D721Med (cell line): ENCODE measurements around the gene LYL1.

Source experiments
- DNase-seq: peaks from one replicate; pipeline ENCODE4 v3.0.0; 2011; ENCODE audit warnings: low spot score; ENCODE audit not compliant: insufficient read length
- FAIRE-seq: peaks from 2 replicates; lab custom pipeline; 2011; peaks lifted over from hg19 to GRCh38; lab: Jason Lieb, UNC
- CTCF ChIP-seq: IDR thresholded peaks from 2 replicates; pipeline ENCODE4 v1.5.1; 2012; ENCODE audit warnings: mild to moderate bottlenecking, control low read depth; ENCODE audit not compliant: insufficient read depth; ENCODE audit errors: missing control alignments

LYL1 gene

GRCh38 chr19:13056052-13056660, 46.5 kb downstream of the LYL1 start:
- no peak for FAIRE-seq
- TF ChIP-seq CTCF, result no peak
- DNase-seq, result no peak

- DNase-seq (no peak), FAIRE-seq (no peak)
- no peak for TF ChIP-seq CTCF
Observed at GRCh38 chr19:13055213-13056051, 47.2 kb downstream of the LYL1 start.

GRCh38 chr19:13054626-13055212, 47.9 kb downstream of the LYL1 start:
- FAIRE-seq (no peak), DNase-seq (no peak)
- no peak for TF ChIP-seq CTCF

GRCh38 chr19:13053761-13054625, 48.7 kb downstream of the LYL1 start:
- FAIRE-seq (no peak), DNase-seq (no peak)

GRCh38 chr19:13053238-13053637, 49.4 kb downstream of the LYL1 start:
- TF ChIP-seq CTCF, result no peak
- DNase-seq (no peak), FAIRE-seq (no peak)

More at GRCh38 chr19:13053761-13054625, 48.7 kb downstream of the LYL1 start:
- no peak for TF ChIP-seq CTCF

GRCh38 chr19:13052447-13053175, 50.0 kb downstream of the LYL1 start:
- TF ChIP-seq CTCF, result no peak
- DNase-seq, result no peak
- no peak for FAIRE-seq
